Neuronal stem cell (in vitro differentiated cells): Measurements from ENCODE around the gene GRID1.

Experiments used
- DNase-seq: peaks from one replicate; pipeline ENCODE4 v3.0.0-alpha.2; 2013; ENCODE audit warnings: low spot score
- H2AFZ ChIP-seq: one replicate; pipeline ENCODE4 v1.6.1; 2013; ENCODE audit warnings: mild to moderate bottlenecking, low read length, inconsistent platforms
- H2AK5ac ChIP-seq: 2 replicates; pipeline ENCODE4 v1.6.1; 2013; ENCODE audit warnings: low read depth, mild to moderate bottlenecking, inconsistent platforms, low read length, moderate library complexity, mixed read lengths
- H2BK120ac ChIP-seq: 2 replicates; pipeline ENCODE4 v1.6.1; 2013; ENCODE audit warnings: low read depth, mild to moderate bottlenecking, inconsistent platforms, low read length, moderate library complexity, mixed read lengths
- H2BK12ac ChIP-seq: one replicate; pipeline ENCODE4 v1.6.1; 2013; ENCODE audit warnings: low read length, inconsistent platforms
- H2BK15ac ChIP-seq: 2 replicates; pipeline ENCODE4 v1.6.1; 2013; ENCODE audit warnings: mild to moderate bottlenecking, low read length, inconsistent platforms, mixed read lengths
- H2BK5ac ChIP-seq: one replicate; pipeline ENCODE4 v1.6.1; 2013; ENCODE audit warnings: inconsistent platforms, mild to moderate bottlenecking, low read length, moderate library complexity
- H3K14ac ChIP-seq: one replicate; pipeline ENCODE4 v1.6.1; 2013; ENCODE audit warnings: low read length, inconsistent platforms
- H3K18ac ChIP-seq: 2 replicates; pipeline ENCODE4 v1.6.1; 2013; ENCODE audit warnings: low read length, inconsistent platforms
- H3K23ac ChIP-seq: 2 replicates; pipeline ENCODE4 v1.6.1; 2013; ENCODE audit warnings: low read depth, mild to moderate bottlenecking, mixed read lengths, low read length, inconsistent platforms; ENCODE audit not compliant: poor library complexity
- H3K27ac ChIP-seq: replicated peaks from 3 replicates; pipeline ENCODE4 v1.5.1; 2013; ENCODE audit warnings: low read length, inconsistent platforms
- H3K27me3 ChIP-seq, 3 experiments: 2 replicates each; pipeline ENCODE4 v1.6.1; 2013; ENCODE audit warnings: low read length in 3 of 3, mild to moderate bottlenecking in 2 of 3, inconsistent platforms in 1 of 3, low read depth in 1 of 3, mixed read lengths in 1 of 3, moderate library complexity in 1 of 3; ENCODE audit not compliant: control insufficient read depth in 3 of 3, insufficient read depth in 3 of 3
- H3K36me3 ChIP-seq, 2 donors: replicated peaks in 1 of 2; 2 replicates each; pipeline ENCODE4 v1.6.1; 2013; ENCODE audit warnings: low read length in 2 of 2; ENCODE audit not compliant: control insufficient read depth in 2 of 2, insufficient read depth in 2 of 2
- H3K4ac ChIP-seq: 2 replicates; pipeline ENCODE4 v1.6.1; 2013; ENCODE audit warnings: inconsistent platforms, mild to moderate bottlenecking, low read length, moderate library complexity
- H3K4me1 ChIP-seq, 2 donors: 1 replicate in 1 of 2; 2 replicates in 1 of 2; pipeline ENCODE4 v1.6.1; 2013; ENCODE audit warnings: low read length in 2 of 2, low read depth in 1 of 2; ENCODE audit not compliant: control insufficient read depth in 2 of 2, insufficient read depth in 1 of 2
- H3K4me2 ChIP-seq: one replicate; pipeline ENCODE4 v1.6.1; 2013; ENCODE audit warnings: mild to moderate bottlenecking, low read length, inconsistent platforms; ENCODE audit not compliant: insufficient read depth, poor library complexity, severe bottlenecking
- H3K4me3 ChIP-seq, 2 donors: 2 replicates each; pipeline ENCODE4 v1.5.1; 2013; ENCODE audit warnings: low read length in 2 of 2, mild to moderate bottlenecking in 2 of 2, inconsistent platforms in 1 of 2, moderate library complexity in 1 of 2
- H3K79me1 ChIP-seq: one replicate; pipeline ENCODE4 v1.6.1; 2013; ENCODE audit warnings: low read depth, mild to moderate bottlenecking, inconsistent platforms, low read length, moderate library complexity
- H3K9ac ChIP-seq: one replicate; pipeline ENCODE4 v1.6.1; 2013; ENCODE audit warnings: mild to moderate bottlenecking, low read depth, low read length, inconsistent platforms; ENCODE audit not compliant: poor library complexity
- H3K9me3 ChIP-seq, 2 donors: replicated peaks in 1 of 2; 2 replicates each; pipeline versions ENCODE3 to v1.6.1; 2013; ENCODE audit warnings: low read length in 2 of 2, mild to moderate bottlenecking in 2 of 2, inconsistent platforms in 1 of 2, low read depth in 1 of 2, mixed read lengths in 1 of 2, moderate library complexity in 1 of 2; ENCODE audit not compliant: control insufficient read depth in 2 of 2, insufficient read depth in 1 of 2
- H4K8ac ChIP-seq: one replicate; pipeline ENCODE4 v1.6.1; 2013; ENCODE audit warnings: low read depth, mild to moderate bottlenecking, inconsistent platforms, low read length, moderate library complexity
- H4K91ac ChIP-seq: one replicate; pipeline ENCODE4 v1.6.1; 2013; ENCODE audit warnings: low read length, low read depth, mild to moderate bottlenecking, inconsistent platforms; ENCODE audit not compliant: poor library complexity
- WGBS, 2 donors: extraction: QIAGEN DNeasy Blood & Tissue Kit; methylation state at CpG; one replicate each; pipeline ENCODE4 v1.1.7; 2013; ENCODE audit warnings: missing lambda C conversion rate in 2 of 2, mixed read lengths in 1 of 2; ENCODE audit not compliant: insufficient read length in 2 of 2, insufficient replicate concordance in 1 of 2; ENCODE audit errors: extremely low coverage in 2 of 2; 5-methylcytosine and 5-hydroxymethylcytosine counted together

The GRID1 gene

DNA sequence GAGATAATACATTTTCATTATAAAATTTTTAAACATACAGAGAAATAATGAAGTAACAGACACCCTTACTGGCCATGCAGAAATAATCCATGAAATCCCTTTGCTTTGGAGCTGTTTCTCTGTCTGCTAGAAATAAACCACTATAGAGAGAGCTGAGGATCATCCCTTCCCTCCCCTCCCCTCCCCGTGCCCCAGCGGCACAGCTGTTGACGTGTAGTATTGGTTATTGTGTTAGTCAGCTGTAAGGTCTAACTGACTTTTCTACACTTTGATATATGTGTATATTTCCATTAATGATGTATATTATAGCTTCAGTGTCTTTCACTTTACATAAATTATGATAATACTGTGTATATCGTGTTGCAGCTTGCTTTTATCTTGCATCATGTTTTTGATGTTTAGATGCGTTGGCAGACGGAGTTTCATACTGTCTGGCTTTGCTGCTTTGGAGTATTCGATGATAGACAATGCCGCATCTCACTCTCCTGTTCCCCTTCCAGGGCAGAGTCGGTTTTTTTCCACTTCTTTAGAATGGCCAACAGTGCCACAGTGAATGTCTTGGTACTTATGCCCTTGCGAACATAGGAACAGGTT lies 27.4 kb upstream of the GRID1 start:
- H3K27me3 ChIP-seq, result peaks cover 0 to 70% (median 6%) of the 10 kb centered on the region in 3 experiments

DNA sequence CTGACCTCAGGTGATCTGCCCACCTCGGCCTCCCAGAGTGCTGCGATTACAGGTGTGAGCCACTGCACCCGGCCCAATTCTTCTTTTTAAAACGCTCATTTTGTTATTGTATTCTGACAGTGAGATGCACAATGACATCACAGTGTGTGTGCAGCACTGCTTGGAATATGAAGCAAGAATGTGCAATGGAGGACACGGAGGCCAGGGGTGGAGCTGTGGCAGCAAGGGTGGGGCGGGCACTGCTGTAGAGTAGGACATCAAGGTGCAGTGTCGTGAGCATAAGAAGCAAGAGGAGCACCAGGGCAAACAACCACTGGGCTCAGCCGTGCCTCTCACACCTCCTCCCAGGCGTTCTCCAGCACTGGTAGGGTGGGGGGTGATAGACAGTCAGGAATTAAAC lies 26.8 kb upstream of the GRID1 start:
- peaks cover 0 to 4% of the 10 kb centered on the region in 2 donors for H3K4me1 ChIP-seq
- no peak overlapping the region for H3K23ac ChIP-seq
- no peak overlapping the region for H3K4ac ChIP-seq
- WGBS, 2 donors, result no CpG with 5 or more reads among the region's 9 CpGs
- H3K4me3 ChIP-seq, result no peak overlapping the region
- H2AK5ac ChIP-seq, result no peak overlapping the region
- H4K8ac ChIP-seq, result no peak overlapping the region
- H3K27me3 ChIP-seq, result peaks cover 0 to 66% (median 6%) of the 10 kb centered on the region in 3 experiments
- no peak for DNase-seq
- peaks cover 2% of the 10 kb centered on the region for H3K79me1 ChIP-seq
- H3K9ac ChIP-seq, result peak overlapping the region; percentile 44
- H3K27ac ChIP-seq, result no peak overlapping the region
- H2AFZ ChIP-seq, result no peak overlapping the region
- H2BK5ac ChIP-seq, result no peak overlapping the region
- no peak overlapping the region for H2BK12ac ChIP-seq
- H2BK15ac ChIP-seq, result peak overlapping the region; percentile 58
- H3K14ac ChIP-seq, result peak overlapping the region; percentile 82
- H2BK120ac ChIP-seq, result no peak overlapping the region
- no peak overlapping the region for H3K4me2 ChIP-seq
- H3K36me3 ChIP-seq, result no peaks in the 10 kb centered on the region
- H3K9me3 ChIP-seq, result no peaks in the 10 kb centered on the region
- H4K91ac ChIP-seq, result no peak overlapping the region
- H3K18ac ChIP-seq, result peak overlapping the region; percentile 57

More for the DNA sequence above, 27.4 kb upstream of the GRID1 start:
- Histone ChIP-seq H3K14ac (no peak overlapping the region), H4K8ac (no peak overlapping the region), H3K4me2 (no peak overlapping the region), H3K36me3 (no peaks in the 10 kb centered on the region), H4K91ac (no peak overlapping the region), H2BK5ac (no peak overlapping the region), H2BK12ac (no peak overlapping the region), H3K79me1 (peaks cover 2% of the 10 kb centered on the region), H2AFZ (no peak overlapping the region), H3K4ac (no peak overlapping the region), H3K23ac (no peak overlapping the region), H3K27ac (no peak overlapping the region), H2BK120ac (no peak overlapping the region), H3K18ac (no peak overlapping the region), H2BK15ac (no peak overlapping the region), H3K9ac (no peak overlapping the region), H3K4me1 (peaks cover 0 to 3% of the 10 kb centered on the region in 2 donors), H2AK5ac (no peak overlapping the region), H3K4me3 (no peak overlapping the region), H3K9me3 (no peaks in the 10 kb centered on the region)
- no peak for DNase-seq
- no CpG with 5 or more reads among the region's 10 CpGs for WGBS, 2 donors

DNA sequence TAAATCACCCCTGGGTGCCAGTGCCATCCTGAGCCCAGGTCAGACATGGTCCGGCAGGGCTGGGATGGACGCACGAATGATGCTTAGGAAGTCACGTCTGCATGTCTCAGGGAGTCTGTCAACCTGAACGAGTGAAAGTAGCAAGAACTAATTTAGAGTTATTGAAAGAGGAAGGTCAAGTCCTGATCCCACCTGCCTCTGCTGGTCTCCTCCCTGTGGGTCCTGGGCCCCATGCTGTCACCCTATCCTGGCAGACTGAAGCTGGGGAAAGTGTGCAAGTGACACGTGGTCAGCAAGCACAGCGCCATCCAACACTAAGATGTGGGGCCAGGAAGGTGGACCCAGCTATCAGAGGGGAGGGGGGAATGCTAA lies 26.1 kb upstream of the GRID1 start:
- H4K8ac ChIP-seq, result no peak overlapping the region
- no CpG with 5 or more reads among the region's 7 CpGs for WGBS, 2 donors
- H2AFZ ChIP-seq, result no peak overlapping the region
- no peak overlapping the region for H2BK15ac ChIP-seq
- H3K9ac ChIP-seq, result no peak overlapping the region
- H3K9me3 ChIP-seq, result no peaks in the 10 kb centered on the region
- H3K23ac ChIP-seq, result no peak overlapping the region
- no peak overlapping the region for H4K91ac ChIP-seq
- DNase-seq, result no peak
- no peak overlapping the region for H2BK12ac ChIP-seq
- no peak overlapping the region for H2BK5ac ChIP-seq
- peaks cover 0 to 5% of the 10 kb centered on the region in 2 donors for H3K4me1 ChIP-seq
- peak overlapping the region; percentile 13 for H3K18ac ChIP-seq
- no peak overlapping the region for H3K14ac ChIP-seq
- H3K4ac ChIP-seq, result no peak overlapping the region
- H3K27me3 ChIP-seq, result peaks cover 0 to 69% (median 6%) of the 10 kb centered on the region in 3 experiments
- H3K36me3 ChIP-seq, result no peaks in the 10 kb centered on the region
- H2AK5ac ChIP-seq, result no peak overlapping the region
- H3K4me3 ChIP-seq, result no peak overlapping the region
- no peak overlapping the region for H3K4me2 ChIP-seq
- no peak overlapping the region for H3K27ac ChIP-seq
- H2BK120ac ChIP-seq, result no peak overlapping the region
- H3K79me1 ChIP-seq, result peaks cover 2% of the 10 kb centered on the region

DNA sequence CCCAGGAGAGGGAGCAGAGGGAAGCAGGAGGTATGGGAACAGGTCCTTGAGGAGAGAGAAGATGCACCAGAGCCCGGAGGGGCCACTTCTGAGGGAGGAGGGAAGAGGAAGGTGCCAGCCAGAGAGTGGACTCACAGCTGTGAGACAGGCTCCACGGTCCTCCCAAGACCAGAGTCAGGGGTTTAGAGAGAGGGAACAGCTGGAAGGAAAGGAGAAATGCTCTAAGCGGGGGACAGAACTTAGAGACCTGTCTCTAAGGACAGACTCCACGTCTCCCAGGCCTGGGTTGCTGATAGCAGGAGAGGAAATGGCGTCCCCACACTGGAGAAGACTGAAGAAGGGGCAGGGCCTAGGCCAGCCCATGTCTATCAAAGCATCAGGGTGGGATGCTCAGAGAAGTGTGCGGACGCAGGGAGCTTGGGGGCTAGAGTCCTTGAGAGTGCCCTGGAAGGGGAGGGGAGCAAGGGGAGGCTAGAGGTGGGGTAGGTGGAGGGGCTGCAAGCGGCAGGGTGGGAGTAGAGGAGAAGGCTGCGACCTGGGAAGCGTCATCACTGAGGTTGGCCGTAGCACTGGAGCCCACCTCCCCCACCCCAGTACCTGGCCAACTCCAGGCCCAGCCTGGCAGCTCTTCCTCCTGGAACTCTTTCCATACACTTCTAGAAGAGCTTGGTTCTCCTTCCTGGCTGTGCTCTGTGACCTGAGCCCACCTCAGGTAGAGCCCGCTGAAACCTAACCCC lies 25.6 kb upstream of the GRID1 start:
- H3K27me3 ChIP-seq, result peaks cover 0 to 69% (median 6%) of the 10 kb centered on the region in 3 experiments
- H3K4ac ChIP-seq, result no peak overlapping the region
- peak overlapping the region; percentile 13 for H3K18ac ChIP-seq
- no peak overlapping the region for H3K4me3 ChIP-seq
- H3K36me3 ChIP-seq, result no peaks in the 10 kb centered on the region
- no peak overlapping the region for H3K14ac ChIP-seq
- H3K23ac ChIP-seq, result peak overlapping the region; percentile 67
- no peak for DNase-seq
- peak overlapping the region; percentile 69 for H4K91ac ChIP-seq
- H4K8ac ChIP-seq, result no peak overlapping the region
- no peak overlapping the region for H3K4me2 ChIP-seq
- no peak overlapping the region for H3K27ac ChIP-seq
- H3K9me3 ChIP-seq, result no peaks in the 10 kb centered on the region
- peak overlapping the region; percentile 55 for H3K9ac ChIP-seq
- H2BK12ac ChIP-seq, result no peak overlapping the region
- H2BK5ac ChIP-seq, result no peak overlapping the region
- H2BK15ac ChIP-seq, result no peak overlapping the region
- H2AFZ ChIP-seq, result no peak overlapping the region
- H2BK120ac ChIP-seq, result no peak overlapping the region
- peaks cover 0 to 7% of the 10 kb centered on the region in 2 donors for H3K4me1 ChIP-seq
- WGBS, 2 donors, result no CpG with 5 or more reads among the region's 12 CpGs
- peak overlapping the region; percentile 38 for H2AK5ac ChIP-seq
- H3K79me1 ChIP-seq, result peaks cover 2% of the 10 kb centered on the region
